ENCODE data around the gene UFSP1. TPM values are rescaled to one million over a fixed set of nuclear protein-coding genes. Genes with fewer than 3 reads are reported as not detected.

UFSP1 gene
- total RNA-seq, 4 donors from 2014 or later: 4.7 to 8.0 (median 7.3) TPM

DNA sequence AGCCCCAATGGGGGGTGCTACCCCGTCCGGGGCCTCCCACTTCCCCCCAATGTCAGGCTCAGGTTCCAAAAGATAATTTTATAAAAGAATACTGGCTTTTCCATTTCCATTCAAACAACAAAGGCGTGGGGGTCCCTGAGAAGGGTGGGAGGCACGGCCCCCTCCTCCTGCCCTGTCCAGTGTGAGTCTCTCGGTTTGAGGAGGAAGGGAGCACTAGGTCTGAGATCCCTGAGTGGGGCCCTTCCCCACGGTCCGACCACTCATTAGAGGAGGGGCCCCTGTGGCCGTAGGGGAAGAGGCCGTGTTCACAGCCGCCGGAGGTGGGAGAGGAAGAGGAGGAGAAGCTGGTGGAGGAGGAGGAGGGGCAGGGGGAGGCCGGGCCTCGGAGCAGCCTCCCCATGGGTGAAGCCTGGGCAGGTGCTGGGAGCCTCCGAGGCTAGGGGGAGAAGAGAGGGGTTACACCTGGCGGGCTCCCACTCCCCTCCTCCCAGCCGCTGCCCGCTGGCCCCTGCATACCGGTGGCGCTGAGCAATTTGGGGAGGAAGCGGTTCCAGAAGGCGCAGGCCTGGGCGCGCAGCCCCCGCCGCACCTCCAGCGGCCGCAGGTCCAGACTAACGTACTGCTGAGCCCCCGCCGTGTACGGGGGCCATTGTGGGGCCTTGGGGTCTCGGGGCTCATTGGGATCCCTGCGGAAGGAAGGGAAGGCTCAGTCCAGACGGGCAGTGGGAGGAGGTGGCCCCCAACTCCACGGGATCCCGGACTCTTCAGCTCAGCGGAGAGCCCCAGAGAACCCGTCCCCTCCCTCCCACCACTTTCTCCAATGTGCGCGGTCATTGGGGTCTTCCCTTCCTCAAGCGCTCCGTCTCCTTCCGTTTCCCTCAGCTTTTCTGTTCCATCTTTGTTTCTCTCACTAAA lies 1.4 kb upstream of the UFSP1 start:
- ATAC-seq (ENCODE audit: low FRiP score) (no peak), DNase-seq (ENCODE audit: low spot score) (no peak)
- TF ChIP-seq, protein P1, sequence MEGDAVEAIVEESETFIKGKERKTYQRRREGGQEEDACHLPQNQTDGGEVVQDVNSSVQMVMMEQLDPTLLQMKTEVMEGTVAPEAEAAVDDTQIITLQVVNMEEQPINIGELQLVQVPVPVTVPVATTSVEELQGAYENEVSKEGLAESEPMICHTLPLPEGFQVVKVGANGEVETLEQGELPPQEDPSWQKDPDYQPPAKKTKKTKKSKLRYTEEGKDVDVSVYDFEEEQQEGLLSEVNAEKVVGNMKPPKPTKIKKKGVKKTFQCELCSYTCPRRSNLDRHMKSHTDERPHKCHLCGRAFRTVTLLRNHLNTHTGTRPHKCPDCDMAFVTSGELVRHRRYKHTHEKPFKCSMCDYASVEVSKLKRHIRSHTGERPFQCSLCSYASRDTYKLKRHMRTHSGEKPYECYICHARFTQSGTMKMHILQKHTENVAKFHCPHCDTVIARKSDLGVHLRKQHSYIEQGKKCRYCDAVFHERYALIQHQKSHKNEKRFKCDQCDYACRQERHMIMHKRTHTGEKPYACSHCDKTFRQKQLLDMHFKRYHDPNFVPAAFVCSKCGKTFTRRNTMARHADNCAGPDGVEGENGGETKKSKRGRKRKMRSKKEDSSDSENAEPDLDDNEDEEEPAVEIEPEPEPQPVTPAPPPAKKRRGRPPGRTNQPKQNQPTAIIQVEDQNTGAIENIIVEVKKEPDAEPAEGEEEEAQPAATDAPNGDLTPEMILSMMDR (IDR thresholded peaks at IDR 0.05): no peak

DNA sequence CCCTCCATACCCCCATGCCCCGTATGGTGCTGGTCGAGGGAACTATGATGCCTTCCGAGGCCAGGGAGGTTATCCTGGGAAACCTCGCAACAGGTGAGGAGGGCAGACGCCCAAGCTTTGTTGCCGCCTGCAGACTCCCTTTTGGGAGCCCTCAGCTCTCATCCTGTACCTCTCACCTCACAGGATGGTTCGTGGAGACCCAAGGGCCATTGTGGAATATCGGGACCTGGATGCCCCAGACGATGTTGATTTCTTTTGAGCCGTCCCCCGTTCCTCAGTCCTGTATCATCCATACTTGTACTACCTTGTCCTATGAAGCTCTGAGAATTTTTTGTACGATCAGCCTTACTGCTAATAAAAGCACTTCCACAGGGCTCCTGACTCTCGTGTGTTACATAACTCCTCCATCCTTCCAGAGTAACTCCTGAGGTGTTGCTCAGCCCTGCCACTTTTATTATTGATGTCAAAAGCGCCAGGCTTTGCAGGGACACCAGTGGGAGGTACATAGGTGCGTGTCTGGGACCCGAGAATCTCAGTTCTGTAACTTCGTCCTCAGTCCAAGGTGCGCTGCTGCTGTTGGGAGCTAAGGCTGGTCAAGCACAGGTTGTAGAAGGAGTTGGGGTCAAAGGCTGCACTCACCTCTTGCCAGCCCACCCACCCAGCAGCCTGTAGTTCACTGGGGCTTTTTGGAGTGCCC lies 1.1 kb downstream of the UFSP1 start:
- DNase-seq (ENCODE audit: low spot score) (no peak), ATAC-seq (ENCODE audit: low FRiP score) (no peak)
- TF ChIP-seq, protein P1 (IDR thresholded peaks at IDR 0.05): no peak

DNA sequence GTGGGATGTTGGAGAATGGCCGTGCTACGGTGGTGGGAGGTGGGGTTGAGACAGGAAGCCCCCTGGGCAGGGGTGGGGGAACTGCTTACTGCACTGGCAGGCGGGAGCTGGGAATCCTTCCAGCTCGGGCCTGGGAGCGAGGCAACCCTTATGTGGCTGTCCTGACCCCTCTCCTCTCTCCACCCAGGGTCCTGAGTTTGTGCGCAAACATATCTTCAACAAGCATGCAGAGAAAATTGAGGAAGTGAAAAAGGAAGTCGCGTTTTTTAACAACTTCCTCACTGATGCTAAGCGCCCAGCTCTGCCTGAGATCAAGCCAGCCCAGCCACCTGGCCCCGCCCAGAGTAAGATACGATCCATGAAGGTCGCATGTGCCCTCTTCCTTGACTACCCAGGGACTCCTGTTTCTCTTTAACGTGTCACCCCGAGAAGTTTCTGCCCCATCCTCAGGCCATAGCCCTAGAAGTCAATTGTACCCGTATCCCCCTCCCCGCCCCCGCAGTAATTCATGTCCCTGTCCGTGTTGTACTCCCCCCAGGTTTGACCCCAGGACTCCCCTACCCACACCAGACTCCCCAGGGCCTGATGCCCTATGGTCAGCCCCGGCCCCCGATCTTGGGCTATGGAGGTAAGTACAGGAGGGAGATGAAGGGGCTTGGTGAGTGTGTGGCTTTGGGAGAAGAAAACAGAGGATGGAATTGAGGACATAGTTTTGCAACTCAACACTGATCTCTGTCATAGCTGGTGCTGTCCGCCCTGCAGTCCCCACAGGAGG lies 1.8 kb downstream of the UFSP1 start:
- TF ChIP-seq, protein P1 (IDR thresholded peaks at IDR 0.05): no peak
- ATAC-seq (ENCODE audit: low FRiP score) (no peak), DNase-seq (ENCODE audit: low spot score) (no peak)

DNA sequence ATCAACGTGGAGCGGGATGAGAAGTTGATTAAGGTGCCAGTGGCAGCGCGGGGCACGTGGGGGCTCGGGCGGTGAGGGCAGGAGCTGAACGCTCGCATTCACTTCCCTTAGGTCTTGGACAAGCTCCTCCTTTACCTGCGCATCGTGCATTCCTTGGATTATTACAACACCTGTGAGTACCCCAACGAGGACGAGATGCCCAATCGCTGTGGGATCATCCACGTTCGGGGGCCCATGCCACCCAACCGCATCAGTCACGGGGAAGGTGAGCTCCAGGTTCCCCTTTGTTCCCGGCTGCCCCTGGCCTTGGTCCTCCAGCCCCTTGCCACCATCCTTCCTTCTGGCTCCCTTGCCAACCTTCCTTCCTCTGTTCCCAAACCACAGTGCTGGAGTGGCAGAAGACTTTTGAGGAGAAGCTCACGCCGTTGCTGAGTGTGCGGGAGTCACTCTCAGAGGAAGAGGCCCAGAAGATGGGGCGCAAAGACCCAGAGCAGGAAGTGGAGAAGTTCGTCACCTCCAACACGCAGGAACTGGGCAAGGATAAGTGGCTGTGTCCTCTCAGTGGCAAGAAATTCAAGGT lies 2.5 kb downstream of the UFSP1 start:
- no peak for DNase-seq (ENCODE audit: low spot score)
- TF ChIP-seq, protein P1 (IDR thresholded peaks at IDR 0.05): no peak
- ATAC-seq (ENCODE audit: low FRiP score): no peak

- DNase-seq (ENCODE audit: low spot score) (no peak), ATAC-seq (ENCODE audit: low FRiP score) (no peak)
- TF ChIP-seq, protein P1 (IDR thresholded peaks at IDR 0.05): no peak
Measured at GRCh38 chr7:100886142-100886935, 3.2 kb downstream of the UFSP1 start.

All from omental fat pad (tissue), 4 donors.